H9 (cell line): ENCODE results near the gene COLEC12. TPM values are rescaled to one million over a fixed set of nuclear protein-coding genes. Genes with fewer than 3 reads are reported as not detected.

Experiments
- DNase-seq: peaks from one replicate; pipeline ENCODE4 v3.0.0-alpha.2; 2017
- H2AFZ ChIP-seq: one replicate; pipeline ENCODE4 v1.6.1; 2013; ENCODE audit warnings: mild to moderate bottlenecking, low read length, control low read depth, moderate library complexity
- H2AK5ac ChIP-seq: 2 replicates; pipeline ENCODE4 v1.6.1; 2013; ENCODE audit warnings: low read length, control low read depth, mixed read lengths; ENCODE audit not compliant: insufficient read length
- H2BK120ac ChIP-seq: one replicate; pipeline ENCODE4 v1.6.1; 2013; ENCODE audit warnings: low read depth, mild to moderate bottlenecking, low read length, control low read depth, inconsistent platforms; ENCODE audit not compliant: poor library complexity, severe bottlenecking
- H2BK12ac ChIP-seq: 2 replicates; pipeline ENCODE4 v1.6.1; 2013; ENCODE audit warnings: low read length, control low read depth, mixed read lengths, low read depth; ENCODE audit not compliant: insufficient read length
- H2BK15ac ChIP-seq: 2 replicates; pipeline ENCODE4 v1.6.1; 2013; ENCODE audit warnings: low read depth, low read length, control low read depth
- H2BK20ac ChIP-seq: one replicate; pipeline ENCODE4 v1.6.1; 2013; ENCODE audit warnings: low read depth, mild to moderate bottlenecking, low read length, control low read depth, inconsistent platforms; ENCODE audit not compliant: poor library complexity, severe bottlenecking
- H2BK5ac ChIP-seq: 2 replicates; pipeline ENCODE4 v1.6.1; 2013; ENCODE audit warnings: low read length, control low read depth, mixed read lengths; ENCODE audit not compliant: insufficient read length
- H3K14ac ChIP-seq: 2 replicates; pipeline ENCODE4 v1.6.1; 2013; ENCODE audit warnings: low read length, control low read depth; ENCODE audit not compliant: insufficient read depth
- H3K18ac ChIP-seq: 2 replicates; pipeline ENCODE4 v1.6.1; 2013; ENCODE audit warnings: low read depth, mild to moderate bottlenecking, mixed read lengths, low read length, control low read depth; ENCODE audit not compliant: insufficient read length
- H3K23ac ChIP-seq: 2 replicates; pipeline ENCODE4 v1.6.1; 2013; ENCODE audit warnings: low read length, control low read depth, mixed read lengths, low read depth; ENCODE audit not compliant: insufficient read length
- H3K23me2 ChIP-seq: 2 replicates; pipeline ENCODE4 v1.6.1; 2013; ENCODE audit warnings: low read depth, mild to moderate bottlenecking, mixed read lengths, low read length, control low read depth; ENCODE audit not compliant: insufficient read length, poor library complexity, severe bottlenecking
- H3K27ac ChIP-seq: 2 replicates; pipeline ENCODE4 v1.5.1; 2013; ENCODE audit warnings: low read length, control low read depth, mixed read lengths, low read depth; ENCODE audit not compliant: insufficient read length
- H3K27me3 ChIP-seq: 2 replicates; pipeline ENCODE4 v1.6.1; 2013; ENCODE audit warnings: low read length, control low read depth, inconsistent platforms; ENCODE audit not compliant: insufficient read depth
- H3K4ac ChIP-seq: 2 replicates; pipeline ENCODE4 v1.6.1; 2013; ENCODE audit warnings: low read depth, mild to moderate bottlenecking, control low read depth, inconsistent platforms, low read length, moderate library complexity
- H3K4me1 ChIP-seq: 2 replicates; pipeline ENCODE4 v1.6.1; 2013; ENCODE audit warnings: low read length, control low read depth, inconsistent platforms; ENCODE audit not compliant: insufficient read depth
- H3K4me2 ChIP-seq: 2 replicates; pipeline ENCODE4 v1.6.1; 2013; ENCODE audit warnings: low read length, control low read depth, mixed read lengths; ENCODE audit not compliant: insufficient read length, insufficient read depth
- H3K56ac ChIP-seq: 2 replicates; pipeline ENCODE4 v1.6.1; 2013; ENCODE audit warnings: low read depth, mild to moderate bottlenecking, mixed read lengths, low read length, control low read depth; ENCODE audit not compliant: insufficient read length
- H3K79me1 ChIP-seq: 2 replicates; pipeline ENCODE4 v1.6.1; 2013; ENCODE audit warnings: low read depth, mild to moderate bottlenecking, moderate library complexity, low read length, control low read depth, inconsistent platforms; ENCODE audit not compliant: insufficient read depth, poor library complexity, severe bottlenecking
- H3K79me2 ChIP-seq: 2 replicates; pipeline ENCODE4 v1.6.1; 2013; ENCODE audit warnings: low read length, control low read depth, inconsistent platforms; ENCODE audit not compliant: insufficient read depth
- H3K9ac ChIP-seq: 2 replicates; pipeline ENCODE4 v1.6.1; 2013; ENCODE audit warnings: low read length, control low read depth, mixed read lengths; ENCODE audit not compliant: insufficient read length; ENCODE audit errors: extremely low read depth
- H3K9me3 ChIP-seq: one replicate; pipeline ENCODE4 v1.6.1; 2013; ENCODE audit warnings: low read depth, low read length, inconsistent platforms; ENCODE audit not compliant: control insufficient read depth
- H3T11ph ChIP-seq: one replicate; pipeline ENCODE4 v1.6.1; 2013; ENCODE audit warnings: mild to moderate bottlenecking, low read length, control low read depth, inconsistent platforms
- H4K20me1 ChIP-seq: one replicate; pipeline ENCODE4 v1.6.1; 2013; ENCODE audit not compliant: control insufficient read depth, insufficient read length, insufficient read depth
- H4K5ac ChIP-seq: 2 replicates; pipeline ENCODE4 v1.6.1; 2013; ENCODE audit warnings: low read depth, mild to moderate bottlenecking, mixed read lengths, low read length, control low read depth; ENCODE audit not compliant: insufficient read length
- H4K8ac ChIP-seq: replicated peaks from 2 replicates; pipeline ENCODE4 v1.6.1; 2013; ENCODE audit warnings: low read length, control low read depth, mixed read lengths, low read depth; ENCODE audit not compliant: insufficient read length
- H4K91ac ChIP-seq: 2 replicates; pipeline ENCODE4 v1.6.1; 2013; ENCODE audit warnings: low read depth, mild to moderate bottlenecking, moderate library complexity, mixed read lengths, low read length, control low read depth; ENCODE audit not compliant: insufficient read length
- H3K27ac Mint-ChIP-seq, 3 experiments: 2 replicates in 2 of 3; 3 replicates in 1 of 3; pipeline ENCODE4 v1.8.0; 2020 to 2021; ENCODE audit warnings: mixed read lengths in 3 of 3, mild to moderate bottlenecking in 1 of 3, moderate library complexity in 1 of 3
- H3K27me3 Mint-ChIP-seq: 2 replicates; pipeline ENCODE4 v1.8.0; 2021; ENCODE audit warnings: low read depth, mild to moderate bottlenecking, moderate library complexity, mixed read lengths
- H3K36me3 Mint-ChIP-seq, 3 experiments: 2 replicates in 2 of 3; 3 replicates in 1 of 3; pipeline ENCODE4 v1.8.0; 2020 to 2021; ENCODE audit warnings: low read depth in 3 of 3, mixed read lengths in 3 of 3; ENCODE audit not compliant: insufficient read depth in 1 of 3
- H3K4me1 Mint-ChIP-seq, 2 experiments: 2 replicates each; pipeline ENCODE4 v1.8.0; 2020; ENCODE audit warnings: mixed read lengths in 2 of 2
- H3K4me3 Mint-ChIP-seq, 2 experiments: 2 replicates in 1 of 2; 3 replicates in 1 of 2; pipeline ENCODE4 v1.8.0; 2020 to 2021; ENCODE audit warnings: mild to moderate bottlenecking in 2 of 2, mixed read lengths in 2 of 2, moderate library complexity in 1 of 2
- H3K9me3 Mint-ChIP-seq, 2 experiments: 2 replicates in 1 of 2; 3 replicates in 1 of 2; pipeline ENCODE4 v1.8.0; 2020; ENCODE audit warnings: mild to moderate bottlenecking in 2 of 2, mixed read lengths in 2 of 2, moderate library complexity in 1 of 2
- WGBS: extraction: QIAGEN DNeasy Blood & Tissue Kit; methylation state at CpG from one replicate; pipeline ENCODE4 v1.1.7; 2013; ENCODE audit warnings: missing lambda C conversion rate, low lambda C conversion rate, mixed read lengths; ENCODE audit not compliant: insufficient read length; ENCODE audit errors: extremely low coverage; 5-methylcytosine and 5-hydroxymethylcytosine counted together
- total RNA-seq: library from RNA; stranded (reverse); gene quantifications from 2 replicates; pipeline ENCODE4 v1.2.1, GENCODE V29; 2021
- TF ChIP-seq, protein P1 (sequence below): fragments of 200-600 bp; sonication (generic); conservative IDR thresholded peaks from 3 replicates; pipeline ENCODE4 v1.8.0; 2021; ENCODE audit warnings: antibody characterized with exemption, mild to moderate bottlenecking

COLEC12 gene
- total RNA-seq, 1 experiment from 2014 or later: 0.70 TPM

DNA sequence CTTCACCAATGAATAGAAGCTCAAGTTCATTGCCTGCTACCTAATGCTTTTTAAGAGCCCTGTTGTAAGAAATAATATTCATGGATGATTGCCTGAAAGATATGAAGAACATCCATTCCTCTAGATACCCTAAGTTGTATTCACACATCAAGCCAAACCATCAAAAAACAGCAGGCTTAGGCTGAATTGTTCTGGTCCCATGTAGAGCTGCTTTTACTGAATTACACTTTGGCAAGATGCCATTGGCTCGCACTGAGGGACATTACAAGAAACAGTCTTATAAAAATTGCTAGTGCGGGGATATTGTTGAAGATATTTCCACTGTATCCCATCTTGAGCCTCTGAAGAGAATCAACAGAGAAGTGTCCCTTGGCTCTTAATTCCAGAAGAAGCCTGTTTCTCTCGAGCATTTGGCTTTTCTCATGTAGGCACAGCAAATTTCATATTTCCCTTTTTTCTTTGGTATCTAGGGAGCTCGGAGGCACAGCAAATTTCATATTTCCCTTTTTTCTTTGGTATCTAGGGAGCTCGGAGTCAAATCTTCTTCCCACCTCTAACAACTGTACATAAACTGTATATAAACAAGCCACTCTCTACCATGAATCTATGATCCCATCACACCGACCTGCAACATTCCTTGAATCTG is 107.5 kb downstream of the COLEC12 start:
- no peak overlapping the region for H2BK5ac ChIP-seq
- peaks cover 1% of the 10 kb centered on the region for H3K27me3 Mint-ChIP-seq
- WGBS: no CpG with 5 or more reads among the region's 6 CpGs
- no peak overlapping the region for H4K5ac ChIP-seq
- no peaks in the 10 kb centered on the region for H3K23me2 ChIP-seq
- no peak overlapping the region for H3K4me2 ChIP-seq
- no peak overlapping the region for H3K27ac ChIP-seq
- H3K27me3 ChIP-seq: no peaks in the 10 kb centered on the region; the same call in 1 of the 2 replicates
- no peak overlapping the region for H3K56ac ChIP-seq
- no peak overlapping the region for H3T11ph ChIP-seq
- no peak overlapping the region for H4K91ac ChIP-seq
- no peak overlapping the region for H2BK120ac ChIP-seq
- no peak overlapping the region for H3K23ac ChIP-seq
- no peaks in the 10 kb centered on the region for H3K9me3 ChIP-seq
- no peak overlapping the region for H2BK12ac ChIP-seq
- peaks cover 3 to 4% of the 10 kb centered on the region in 2 experiments; a peak in 2 of 4 replicates for H3K4me1 Mint-ChIP-seq
- H2BK20ac ChIP-seq: no peak overlapping the region
- H2AFZ ChIP-seq: no peak overlapping the region
- H3K9ac ChIP-seq: no peak overlapping the region
- H3K36me3 Mint-ChIP-seq: no peaks in the 10 kb centered on the region
- H3K4ac ChIP-seq: no peak overlapping the region
- H3K9me3 Mint-ChIP-seq: no peaks in the 10 kb centered on the region
- no peaks in the 10 kb centered on the region for H3K79me2 ChIP-seq
- no peaks in the 10 kb centered on the region for H3K4me1 ChIP-seq
- H3K79me1 ChIP-seq: no peaks in the 10 kb centered on the region
- H4K8ac ChIP-seq: no peak overlapping the region
- TF ChIP-seq, protein P1, sequence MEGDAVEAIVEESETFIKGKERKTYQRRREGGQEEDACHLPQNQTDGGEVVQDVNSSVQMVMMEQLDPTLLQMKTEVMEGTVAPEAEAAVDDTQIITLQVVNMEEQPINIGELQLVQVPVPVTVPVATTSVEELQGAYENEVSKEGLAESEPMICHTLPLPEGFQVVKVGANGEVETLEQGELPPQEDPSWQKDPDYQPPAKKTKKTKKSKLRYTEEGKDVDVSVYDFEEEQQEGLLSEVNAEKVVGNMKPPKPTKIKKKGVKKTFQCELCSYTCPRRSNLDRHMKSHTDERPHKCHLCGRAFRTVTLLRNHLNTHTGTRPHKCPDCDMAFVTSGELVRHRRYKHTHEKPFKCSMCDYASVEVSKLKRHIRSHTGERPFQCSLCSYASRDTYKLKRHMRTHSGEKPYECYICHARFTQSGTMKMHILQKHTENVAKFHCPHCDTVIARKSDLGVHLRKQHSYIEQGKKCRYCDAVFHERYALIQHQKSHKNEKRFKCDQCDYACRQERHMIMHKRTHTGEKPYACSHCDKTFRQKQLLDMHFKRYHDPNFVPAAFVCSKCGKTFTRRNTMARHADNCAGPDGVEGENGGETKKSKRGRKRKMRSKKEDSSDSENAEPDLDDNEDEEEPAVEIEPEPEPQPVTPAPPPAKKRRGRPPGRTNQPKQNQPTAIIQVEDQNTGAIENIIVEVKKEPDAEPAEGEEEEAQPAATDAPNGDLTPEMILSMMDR: no peak
- H3K14ac ChIP-seq: no peak overlapping the region
- H3K18ac ChIP-seq: no peak overlapping the region
- H2BK15ac ChIP-seq: no peak overlapping the region
- no peak for DNase-seq
- no peak overlapping the region for H3K4me3 Mint-ChIP-seq
- H3K27ac Mint-ChIP-seq: no peak overlapping the region
- no peak overlapping the region for H2AK5ac ChIP-seq
- no peaks in the 10 kb centered on the region for H4K20me1 ChIP-seq
